IPS-11a (cell line): ENCODE results near the gene PIGV.

ENCODE experiments used
- H3K4me3 ChIP-seq: one replicate; pipeline ENCODE4 v1.5.1; 2013; ENCODE audit warnings: low read depth, low read length, control low read depth

Gene PIGV

GRCh38 chr1:26771643-26772321 is 16.0 kb upstream of the PIGV start:
- H3K4me3 ChIP-seq: no peak overlapping the region

- H3K4me3 ChIP-seq: no peak overlapping the region
Measured at GRCh38 chr1:26772687-26773086, 15.1 kb upstream of the PIGV start.

- no peak overlapping the region for H3K4me3 ChIP-seq
Measured at GRCh38 chr1:26774462-26774861, 13.3 kb upstream of the PIGV start.

GRCh38 chr1:26775666-26776065 is 12.1 kb upstream of the PIGV start:
- H3K4me3 ChIP-seq: no peak overlapping the region

GRCh38 chr1:26779098-26779668 is 8.6 kb upstream of the PIGV start:
- H3K4me3 ChIP-seq: no peak overlapping the region

GRCh38 chr1:26780344-26780957 is 7.3 kb upstream of the PIGV start:
- no peak overlapping the region for H3K4me3 ChIP-seq

- no peak overlapping the region for H3K4me3 ChIP-seq
Measured at GRCh38 chr1:26781206-26781825, 6.4 kb upstream of the PIGV start.

- no peak overlapping the region for H3K4me3 ChIP-seq
Measured at GRCh38 chr1:26782521-26783212, 5.1 kb upstream of the PIGV start.

- H3K4me3 ChIP-seq: no peak overlapping the region
Measured at GRCh38 chr1:26783646-26784022, 4.1 kb upstream of the PIGV start.

- H3K4me3 ChIP-seq: no peak overlapping the region
Measured at GRCh38 chr1:26784023-26784871, 3.5 kb upstream of the PIGV start.

GRCh38 chr1:26784886-26785285 is 2.9 kb upstream of the PIGV start:
- no peak overlapping the region for H3K4me3 ChIP-seq

GRCh38 chr1:26785611-26786436 is 1.9 kb upstream of the PIGV start:
- no peak overlapping the region for H3K4me3 ChIP-seq

- peak overlapping the region; percentile 82 for H3K4me3 ChIP-seq
Measured at GRCh38 chr1:26786437-26787380, 1.0 kb upstream of the PIGV start.

GRCh38 chr1:26787381-26787705 is 407 bp upstream of the PIGV start:
- H3K4me3 ChIP-seq: peak overlapping the region; percentile 82

GRCh38 chr1:26788515-26788785 is 700 bp downstream of the PIGV start:
- H3K4me3 ChIP-seq: peak overlapping the region; percentile 82

- H3K4me3 ChIP-seq: peak overlapping the region; percentile 82
Measured at GRCh38 chr1:26788836-26789611, 1.3 kb downstream of the PIGV start.

- H3K4me3 ChIP-seq: no peak overlapping the region
Measured at GRCh38 chr1:26789612-26789865, 1.8 kb downstream of the PIGV start.

GRCh38 chr1:26789931-26790330 is 2.2 kb downstream of the PIGV start:
- no peak overlapping the region for H3K4me3 ChIP-seq

GRCh38 chr1:26790551-26790953 is 2.8 kb downstream of the PIGV start:
- no peak overlapping the region for H3K4me3 ChIP-seq
